Measurements from ENCODE around the gene PEX14. TPM values are rescaled to one million over a fixed set of nuclear protein-coding genes. Genes with fewer than 3 reads are reported as not detected.
"Not testable (repeated sequence)": the region's sequence is repeated elsewhere in the genome, so short reads cannot be mapped to it uniquely, and the experiment has no call there.

PEX14 gene
- total RNA-seq, 2 donors from 2014 or later: 22.3 to 22.7 TPM

- no peak for ATAC-seq
- Mint-ChIP-seq H3K27ac (peak overlapping the region; percentile 88 to 94), H3K9me3 (no peaks in the 10 kb centered on the region)
Observed at GRCh38 chr1:10473145-10473765, 1.5 kb upstream of the PEX14 start.

DNA sequence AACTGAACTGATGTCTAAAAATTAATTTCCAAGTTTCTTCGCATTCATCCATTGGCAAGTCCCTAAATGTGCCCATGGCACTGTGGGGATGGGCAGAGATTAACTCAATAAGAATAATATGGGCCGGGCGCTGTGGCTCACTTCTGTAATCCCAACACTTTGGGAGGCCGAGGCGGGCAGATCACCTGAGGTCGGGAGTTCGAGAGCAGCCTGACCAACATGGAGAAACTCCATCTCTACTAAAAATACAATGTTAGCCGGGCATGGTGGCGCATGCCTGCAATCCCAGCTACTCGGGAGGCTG is 489 bp upstream of the PEX14 start:
- not testable (repeated sequence) for ATAC-seq; DNase-seq (ENCODE audit: low spot score in 2 of 2); H3K9me3 Mint-ChIP-seq
- Mint-ChIP-seq H3K27ac (peak overlapping the region; percentile 87 to 94), H3K36me3 (peaks cover 18 to 22% of the 10 kb centered on the region in 2 donors)

More at GRCh38 chr1:10473145-10473765, 1.5 kb upstream of the PEX14 start:
- peaks cover 19 to 24% of the 10 kb centered on the region in 2 donors for H3K36me3 Mint-ChIP-seq
- no peak for DNase-seq (ENCODE audit: low spot score in 2 of 2)

DNA sequence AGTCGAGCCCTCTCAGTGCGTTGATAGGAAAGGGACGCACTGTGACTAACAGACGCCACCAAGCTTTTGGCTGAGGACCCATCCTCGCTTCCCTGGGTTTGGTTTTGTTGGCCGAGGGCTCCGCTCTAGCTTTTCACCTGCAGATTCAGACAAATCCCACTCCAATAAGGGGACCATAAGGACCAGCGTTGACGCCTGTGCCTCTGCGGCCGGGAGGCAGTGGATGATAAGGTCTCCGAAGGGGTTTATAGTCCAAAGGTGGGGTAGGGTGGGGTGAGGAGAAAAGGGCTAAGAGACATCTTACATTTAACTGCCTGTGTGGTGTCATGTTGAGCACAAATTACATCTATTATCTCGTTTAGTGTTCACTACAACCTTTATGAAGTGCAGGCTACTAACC is 760 bp downstream of the PEX14 start:
- Mint-ChIP-seq H3K9me3 (no peaks in the 10 kb centered on the region), H3K27ac (peak overlapping the region; percentile 94 to 96), H3K36me3 (peaks cover 18 to 22% of the 10 kb centered on the region in 2 donors)
- ATAC-seq (no peak), DNase-seq (ENCODE audit: low spot score in 2 of 2) (no peak)

- DNase-seq (ENCODE audit: low spot score in 2 of 2) (no peak), ATAC-seq (no peak)
- Mint-ChIP-seq H3K9me3 (no peaks in the 10 kb centered on the region), H3K27ac (peak overlapping the region in 1 of 2 donors; percentile 62), H3K36me3 (peaks cover 5 to 16% of the 10 kb centered on the region in 2 donors)
Observed at GRCh38 chr1:10479296-10479695, 4.5 kb downstream of the PEX14 start.

GRCh38 chr1:10480614-10481013 is 5.9 kb downstream of the PEX14 start:
- Mint-ChIP-seq H3K27ac (no peak overlapping the region), H3K9me3 (no peaks in the 10 kb centered on the region), H3K36me3 (peaks cover 0 to 9% of the 10 kb centered on the region in 2 donors)
- DNase-seq (ENCODE audit: low spot score in 2 of 2) (no peak), ATAC-seq (no peak)

GRCh38 chr1:10484521-10484920 is 9.8 kb downstream of the PEX14 start:
- no peak overlapping the region for H3K27ac Mint-ChIP-seq
- peaks cover 0 to 6% of the 10 kb centered on the region in 2 donors for H3K36me3 Mint-ChIP-seq
- ATAC-seq (no peak), DNase-seq (ENCODE audit: low spot score in 2 of 2) (no peak)
- H3K9me3 Mint-ChIP-seq: no peaks in the 10 kb centered on the region

- H3K36me3 Mint-ChIP-seq: peaks cover 0 to 6% of the 10 kb centered on the region in 2 donors
- peak overlapping the region in 1 of 2 donors; percentile 69 for H3K27ac Mint-ChIP-seq
- no peak for DNase-seq (ENCODE audit: low spot score in 2 of 2)
- no peak for ATAC-seq
- H3K9me3 Mint-ChIP-seq: no peaks in the 10 kb centered on the region
Observed at GRCh38 chr1:10489291-10490055, 14.7 kb downstream of the PEX14 start.

- H3K36me3 Mint-ChIP-seq: no peaks in the 10 kb centered on the region
- no peaks in the 10 kb centered on the region for H3K9me3 Mint-ChIP-seq
- DNase-seq (ENCODE audit: low spot score in 2 of 2) (no peak), ATAC-seq (no peak)
- H3K27ac Mint-ChIP-seq: no peak overlapping the region
Observed at GRCh38 chr1:10490286-10490970, 15.7 kb downstream of the PEX14 start.

DNA sequence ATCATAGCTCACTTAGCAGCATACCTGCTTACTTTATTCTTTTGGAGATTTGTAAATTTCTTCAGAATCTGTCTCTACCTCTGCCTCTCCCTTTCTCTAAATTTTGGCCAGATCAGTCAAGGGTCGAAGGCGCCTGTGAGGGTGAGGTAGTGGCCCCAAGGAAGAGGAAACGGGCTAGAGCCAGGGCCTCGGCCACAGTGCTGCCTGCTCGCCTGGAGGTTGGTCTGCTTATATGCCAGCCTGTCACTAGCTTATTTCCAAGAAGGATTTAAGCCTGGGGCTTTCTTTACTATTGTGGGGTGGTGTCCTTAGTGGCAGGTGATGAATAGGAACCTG is 19.6 kb downstream of the PEX14 start:
- ATAC-seq (no peak), DNase-seq (ENCODE audit: low spot score in 2 of 2) (no peak)
- Mint-ChIP-seq H3K9me3 (no peaks in the 10 kb centered on the region), H3K36me3 (no peaks in the 10 kb centered on the region), H3K27ac (peak overlapping the region in 1 of 2 donors; percentile 88)

DNA sequence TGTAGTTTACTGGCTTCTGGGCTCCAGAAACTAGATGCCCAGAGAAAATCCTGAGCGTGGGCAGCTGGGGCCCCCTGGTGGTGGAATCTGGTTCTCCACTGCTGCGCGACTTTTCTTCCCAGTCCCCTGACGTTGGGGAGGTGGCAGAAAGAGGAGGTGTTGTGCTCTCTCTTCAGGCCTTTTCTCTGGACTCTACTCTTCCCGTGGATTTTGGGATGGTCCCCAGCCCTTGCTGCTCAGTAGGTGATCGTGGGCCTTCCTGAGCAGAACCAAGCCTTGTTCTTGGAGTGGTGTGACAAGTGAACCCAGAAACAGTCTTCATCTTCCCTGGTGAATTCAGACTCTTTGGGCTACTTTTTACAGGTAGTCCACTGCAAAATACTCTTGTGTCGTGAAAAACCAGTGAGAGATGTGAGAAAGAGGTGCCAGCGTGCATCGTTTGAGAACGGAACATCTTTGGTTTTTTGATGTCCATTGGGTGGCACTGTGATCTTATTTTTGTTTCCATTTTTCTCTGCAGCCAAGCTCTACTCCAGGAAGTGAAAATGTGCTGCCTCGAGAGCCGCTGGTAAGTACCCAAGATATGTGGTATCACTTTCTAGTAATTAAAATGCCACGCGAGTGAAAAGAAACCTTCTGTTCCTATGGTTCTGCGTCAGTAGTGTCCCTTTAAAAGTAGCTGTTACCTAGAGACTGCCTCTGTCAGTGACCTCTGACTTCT is 20.2 kb downstream of the PEX14 start:
- Mint-ChIP-seq H3K36me3 (no peaks in the 10 kb centered on the region), H3K9me3 (no peaks in the 10 kb centered on the region), H3K27ac (peak overlapping the region; percentile 88)
- DNase-seq (ENCODE audit: low spot score in 2 of 2) (peak; percentile 79 to 91), ATAC-seq (peak; percentile 86 to 92)

DNA sequence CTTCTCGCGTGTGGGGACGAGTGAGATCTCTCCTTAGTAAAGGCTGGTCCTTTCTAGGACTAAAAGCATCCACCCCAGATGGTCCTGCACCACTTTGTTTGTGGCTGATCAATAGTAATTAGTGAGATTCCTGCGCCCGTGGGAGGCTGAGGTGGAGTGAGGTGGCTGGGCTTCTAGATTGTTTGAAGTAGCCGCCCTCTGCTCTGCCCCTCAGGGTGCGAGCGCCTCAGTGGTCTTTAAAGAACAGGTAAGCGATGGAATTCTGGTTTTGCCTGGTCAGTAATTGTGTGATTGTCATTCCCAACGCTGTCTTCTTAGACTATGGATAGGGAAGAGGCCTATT is 20.7 kb downstream of the PEX14 start:
- peak overlapping the region; percentile 88 for H3K27ac Mint-ChIP-seq
- no peak for ATAC-seq
- H3K9me3 Mint-ChIP-seq: no peaks in the 10 kb centered on the region
- DNase-seq (ENCODE audit: low spot score in 2 of 2): no peak
- no peaks in the 10 kb centered on the region for H3K36me3 Mint-ChIP-seq

DNA sequence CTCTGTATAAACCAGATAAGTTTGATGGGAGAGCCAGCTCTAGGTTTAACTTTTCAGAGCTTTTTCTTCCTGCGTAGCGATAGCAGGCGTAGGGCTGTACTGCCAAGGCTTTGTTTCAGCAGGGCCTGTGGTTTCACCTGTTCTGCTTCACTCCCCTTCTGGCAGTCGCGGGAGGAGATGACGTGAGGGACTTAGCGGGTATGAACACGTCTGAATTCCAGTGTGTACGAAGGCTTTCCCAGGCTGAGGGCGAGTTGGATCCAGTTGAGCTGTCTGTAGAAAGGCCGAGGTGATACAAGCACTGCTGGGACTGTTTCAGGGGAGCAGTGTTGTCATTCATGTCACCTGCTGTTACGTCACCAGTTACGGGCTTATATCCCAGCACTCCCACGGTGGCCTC is 21.2 kb downstream of the PEX14 start:
- peak; percentile 6 to 25 for ATAC-seq
- peak overlapping the region; percentile 88 for H3K27ac Mint-ChIP-seq

DNA sequence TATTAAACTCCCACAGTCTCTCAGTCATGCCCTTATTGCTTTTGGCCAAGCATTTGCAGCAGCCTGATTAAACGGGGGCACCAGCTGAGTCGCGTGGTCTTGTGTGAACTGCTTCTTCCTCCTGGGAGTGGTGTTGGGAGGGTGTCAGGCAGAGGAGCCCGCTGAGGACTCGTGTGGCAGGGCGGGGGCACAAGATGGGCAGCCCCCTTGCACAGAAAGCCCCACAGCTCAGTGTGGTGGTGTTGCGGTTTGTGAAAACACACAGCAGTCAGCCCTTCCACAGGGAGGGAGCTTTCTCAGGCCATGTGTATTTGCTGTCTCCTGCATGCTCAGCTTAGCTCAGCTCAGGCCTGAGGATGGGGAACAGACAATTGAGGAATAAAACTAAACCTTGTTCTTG is 22.4 kb downstream of the PEX14 start:
- Mint-ChIP-seq H3K9me3 (no peaks in the 10 kb centered on the region), H3K27ac (no peak overlapping the region), H3K36me3 (no peaks in the 10 kb centered on the region)
- DNase-seq (ENCODE audit: low spot score in 2 of 2): no peak
- no peak for ATAC-seq

More for the DNA sequence above, 21.2 kb downstream of the PEX14 start:
- Mint-ChIP-seq H3K9me3 (no peaks in the 10 kb centered on the region), H3K36me3 (no peaks in the 10 kb centered on the region)
- DNase-seq (ENCODE audit: low spot score in 2 of 2): no peak

GRCh38 chr1:10498231-10498630 is 23.5 kb downstream of the PEX14 start:
- Mint-ChIP-seq H3K27ac (peak overlapping the region in 1 of 2 donors; percentile 62), H3K36me3 (no peaks in the 10 kb centered on the region), H3K9me3 (no peaks in the 10 kb centered on the region)
- no peak for DNase-seq (ENCODE audit: low spot score in 2 of 2)
- ATAC-seq: peak in 1 of 2 donors; percentile 68

DNA sequence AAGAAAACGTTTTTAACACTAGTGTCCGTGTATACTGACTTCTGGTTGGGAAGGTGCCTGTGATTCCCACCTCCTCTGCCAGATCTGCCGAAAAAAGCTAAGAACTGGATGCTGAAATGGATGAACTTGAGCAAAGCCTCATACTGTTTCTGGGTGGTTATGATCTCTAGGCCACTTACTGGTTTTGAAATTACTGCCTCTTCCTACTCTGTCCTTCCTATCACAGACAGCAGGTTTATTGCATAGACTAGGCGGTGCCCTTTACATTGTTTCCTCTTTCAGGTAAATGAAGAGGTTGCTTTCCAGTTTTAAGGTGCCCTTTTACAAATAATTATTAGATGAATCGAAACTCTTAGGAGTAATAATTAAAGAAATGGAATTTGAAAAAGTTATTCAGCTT is 27.5 kb downstream of the PEX14 start:
- peak in 1 of 2 donors; percentile 29 for ATAC-seq

GRCh38 chr1:10504249-10504648 is 29.5 kb downstream of the PEX14 start:
- DNase-seq (ENCODE audit: low spot score in 2 of 2) (no peak), ATAC-seq (no peak)
- no peaks in the 10 kb centered on the region for H3K9me3 Mint-ChIP-seq
- H3K27ac Mint-ChIP-seq: no peak overlapping the region
- H3K36me3 Mint-ChIP-seq: no peaks in the 10 kb centered on the region

More for the DNA sequence above, 27.5 kb downstream of the PEX14 start:
- H3K36me3 Mint-ChIP-seq: no peaks in the 10 kb centered on the region
- no peak for DNase-seq (ENCODE audit: low spot score in 2 of 2)
- no peak overlapping the region for H3K27ac Mint-ChIP-seq
- no peaks in the 10 kb centered on the region for H3K9me3 Mint-ChIP-seq

All from activated naive CD4-positive, alpha-beta T cell treated with anti-CD3 and anti-CD28 coated beads, Interleukin-2, amount 50 U/mL, for 72 hours (primary cell).